Neuronal stem cell (in vitro differentiated cells): ENCODE data around the gene FH.
A peak's percentile ranks its signal among the peaks of the same experiment; 100 is the strongest.

ENCODE experiments used
- DNase-seq: peaks from one replicate; pipeline ENCODE4 v3.0.0-alpha.2; 2013; ENCODE audit warnings: low spot score
- H2AFZ ChIP-seq: one replicate; pipeline ENCODE4 v1.6.1; 2013; ENCODE audit warnings: mild to moderate bottlenecking, low read length, inconsistent platforms
- H2AK5ac ChIP-seq: 2 replicates; pipeline ENCODE4 v1.6.1; 2013; ENCODE audit warnings: low read depth, mild to moderate bottlenecking, inconsistent platforms, low read length, moderate library complexity, mixed read lengths
- H2BK120ac ChIP-seq: 2 replicates; pipeline ENCODE4 v1.6.1; 2013; ENCODE audit warnings: low read depth, mild to moderate bottlenecking, inconsistent platforms, low read length, moderate library complexity, mixed read lengths
- H2BK12ac ChIP-seq: one replicate; pipeline ENCODE4 v1.6.1; 2013; ENCODE audit warnings: low read length, inconsistent platforms
- H2BK15ac ChIP-seq: 2 replicates; pipeline ENCODE4 v1.6.1; 2013; ENCODE audit warnings: mild to moderate bottlenecking, low read length, inconsistent platforms, mixed read lengths
- H2BK5ac ChIP-seq: one replicate; pipeline ENCODE4 v1.6.1; 2013; ENCODE audit warnings: inconsistent platforms, mild to moderate bottlenecking, low read length, moderate library complexity
- H3K14ac ChIP-seq: one replicate; pipeline ENCODE4 v1.6.1; 2013; ENCODE audit warnings: low read length, inconsistent platforms
- H3K18ac ChIP-seq: 2 replicates; pipeline ENCODE4 v1.6.1; 2013; ENCODE audit warnings: low read length, inconsistent platforms
- H3K23ac ChIP-seq: 2 replicates; pipeline ENCODE4 v1.6.1; 2013; ENCODE audit warnings: low read depth, mild to moderate bottlenecking, mixed read lengths, low read length, inconsistent platforms; ENCODE audit not compliant: poor library complexity
- H3K27ac ChIP-seq: replicated peaks from 3 replicates; pipeline ENCODE4 v1.5.1; 2013; ENCODE audit warnings: low read length, inconsistent platforms
- H3K27me3 ChIP-seq, 3 experiments: 2 replicates each; pipeline ENCODE4 v1.6.1; 2013; ENCODE audit warnings: low read length in 3 of 3, mild to moderate bottlenecking in 2 of 3, inconsistent platforms in 1 of 3, low read depth in 1 of 3, mixed read lengths in 1 of 3, moderate library complexity in 1 of 3; ENCODE audit not compliant: control insufficient read depth in 3 of 3, insufficient read depth in 3 of 3
- H3K36me3 ChIP-seq, 2 donors: replicated peaks in 1 of 2; 2 replicates each; pipeline ENCODE4 v1.6.1; 2013; ENCODE audit warnings: low read length in 2 of 2; ENCODE audit not compliant: control insufficient read depth in 2 of 2, insufficient read depth in 2 of 2
- H3K4ac ChIP-seq: 2 replicates; pipeline ENCODE4 v1.6.1; 2013; ENCODE audit warnings: inconsistent platforms, mild to moderate bottlenecking, low read length, moderate library complexity
- H3K4me1 ChIP-seq, 2 donors: 1 replicate in 1 of 2; 2 replicates in 1 of 2; pipeline ENCODE4 v1.6.1; 2013; ENCODE audit warnings: low read length in 2 of 2, low read depth in 1 of 2; ENCODE audit not compliant: control insufficient read depth in 2 of 2, insufficient read depth in 1 of 2
- H3K4me2 ChIP-seq: one replicate; pipeline ENCODE4 v1.6.1; 2013; ENCODE audit warnings: mild to moderate bottlenecking, low read length, inconsistent platforms; ENCODE audit not compliant: insufficient read depth, poor library complexity, severe bottlenecking
- H3K4me3 ChIP-seq, 2 donors: 2 replicates each; pipeline ENCODE4 v1.5.1; 2013; ENCODE audit warnings: low read length in 2 of 2, mild to moderate bottlenecking in 2 of 2, inconsistent platforms in 1 of 2, moderate library complexity in 1 of 2
- H3K79me1 ChIP-seq: one replicate; pipeline ENCODE4 v1.6.1; 2013; ENCODE audit warnings: low read depth, mild to moderate bottlenecking, inconsistent platforms, low read length, moderate library complexity
- H3K9ac ChIP-seq: one replicate; pipeline ENCODE4 v1.6.1; 2013; ENCODE audit warnings: mild to moderate bottlenecking, low read depth, low read length, inconsistent platforms; ENCODE audit not compliant: poor library complexity
- H3K9me3 ChIP-seq, 2 donors: replicated peaks in 1 of 2; 2 replicates each; pipeline versions ENCODE3 to v1.6.1; 2013; ENCODE audit warnings: low read length in 2 of 2, mild to moderate bottlenecking in 2 of 2, inconsistent platforms in 1 of 2, low read depth in 1 of 2, mixed read lengths in 1 of 2, moderate library complexity in 1 of 2; ENCODE audit not compliant: control insufficient read depth in 2 of 2, insufficient read depth in 1 of 2
- H4K8ac ChIP-seq: one replicate; pipeline ENCODE4 v1.6.1; 2013; ENCODE audit warnings: low read depth, mild to moderate bottlenecking, inconsistent platforms, low read length, moderate library complexity
- H4K91ac ChIP-seq: one replicate; pipeline ENCODE4 v1.6.1; 2013; ENCODE audit warnings: low read length, low read depth, mild to moderate bottlenecking, inconsistent platforms; ENCODE audit not compliant: poor library complexity
- WGBS, 2 donors: extraction: QIAGEN DNeasy Blood & Tissue Kit; methylation state at CpG; one replicate each; pipeline ENCODE4 v1.1.7; 2013; ENCODE audit warnings: missing lambda C conversion rate in 2 of 2, mixed read lengths in 1 of 2; ENCODE audit not compliant: insufficient read length in 2 of 2, insufficient replicate concordance in 1 of 2; ENCODE audit errors: extremely low coverage in 2 of 2; 5-methylcytosine and 5-hydroxymethylcytosine counted together

The FH gene

GRCh38 chr1:241531195-241532161 is 11.9 kb upstream of the FH start:
- H3K4me3 ChIP-seq = peak overlapping the region in 1 of 2 donors; percentile 7
- DNase-seq = peak; percentile 35
- WGBS, 2 donors = no CpG with 5 or more reads among the region's 11 CpGs

GRCh38 chr1:241527146-241527545 is 7.6 kb upstream of the FH start:
- no peaks in the 10 kb centered on the region for H3K4me1 ChIP-seq
- DNase-seq = no peak

More at GRCh38 chr1:241531195-241532161, 11.9 kb upstream of the FH start:
- Histone ChIP-seq H3K27ac (no peak overlapping the region), H2BK15ac (no peak overlapping the region), H3K36me3 (no peaks in the 10 kb centered on the region), H3K18ac (no peak overlapping the region), H3K4me2 (no peak overlapping the region), H3K4ac (no peak overlapping the region), H3K9ac (no peak overlapping the region), H2AK5ac (no peak overlapping the region), H3K79me1 (no peaks in the 10 kb centered on the region), H2BK12ac (no peak overlapping the region), H3K27me3 (peaks cover 0 to 14% (median 0%) of the 10 kb centered on the region in 3 experiments), H3K9me3 (no peaks in the 10 kb centered on the region), H3K4me1 (no peaks in the 10 kb centered on the region), H2BK5ac (no peak overlapping the region), H3K23ac (no peak overlapping the region), H3K14ac (no peak overlapping the region), H4K91ac (no peak overlapping the region), H2AFZ (peak overlapping the region; percentile 71), H2BK120ac (no peak overlapping the region), H4K8ac (no peak overlapping the region)

GRCh38 chr1:241525026-241525425 is 5.5 kb upstream of the FH start:
- no peak overlapping the region for H3K4me3 ChIP-seq
- H3K9ac ChIP-seq = no peak overlapping the region
- H3K4me1 ChIP-seq = no peaks in the 10 kb centered on the region
- no peak overlapping the region for H2BK5ac ChIP-seq
- no peak overlapping the region for H2AK5ac ChIP-seq
- H3K4me2 ChIP-seq = no peak overlapping the region
- no peaks in the 10 kb centered on the region for H3K36me3 ChIP-seq
- H3K79me1 ChIP-seq = no peaks in the 10 kb centered on the region
- H3K27me3 ChIP-seq = peaks cover 0 to 8% (median 0%) of the 10 kb centered on the region in 3 experiments
- H2BK12ac ChIP-seq = no peak overlapping the region
- no peak overlapping the region for H4K91ac ChIP-seq
- no peak overlapping the region for H3K18ac ChIP-seq
- H3K23ac ChIP-seq = no peak overlapping the region
- WGBS, 2 donors = no CpG with 5 or more reads among the region's 3 CpGs
- H4K8ac ChIP-seq = no peak overlapping the region
- H3K27ac ChIP-seq = no peak overlapping the region
- no peak overlapping the region for H3K14ac ChIP-seq
- no peak overlapping the region for H2BK120ac ChIP-seq
- H2BK15ac ChIP-seq = no peak overlapping the region
- H3K4ac ChIP-seq = no peak overlapping the region
- H3K9me3 ChIP-seq = no peaks in the 10 kb centered on the region
- no peak for DNase-seq
- H2AFZ ChIP-seq = no peak overlapping the region

More at GRCh38 chr1:241527146-241527545, 7.6 kb upstream of the FH start:
- Histone ChIP-seq H2BK12ac (no peak overlapping the region), H3K79me1 (no peaks in the 10 kb centered on the region), H3K18ac (no peak overlapping the region), H3K4me3 (no peak overlapping the region), H3K27me3 (peaks cover 0 to 8% (median 0%) of the 10 kb centered on the region in 3 experiments), H2BK15ac (no peak overlapping the region), H2AK5ac (no peak overlapping the region), H2BK120ac (no peak overlapping the region), H3K9ac (no peak overlapping the region), H3K14ac (no peak overlapping the region), H2BK5ac (no peak overlapping the region), H3K23ac (no peak overlapping the region), H3K9me3 (no peaks in the 10 kb centered on the region), H4K8ac (no peak overlapping the region), H4K91ac (no peak overlapping the region), H3K4me2 (no peak overlapping the region), H3K27ac (no peak overlapping the region), H3K4ac (no peak overlapping the region), H3K36me3 (no peaks in the 10 kb centered on the region), H2AFZ (no peak overlapping the region)
- WGBS, 2 donors = no CpG with 5 or more reads among the region's 3 CpGs

GRCh38 chr1:241521718-241522117 is 2.2 kb upstream of the FH start:
- no peak overlapping the region for H2BK12ac ChIP-seq
- no peak overlapping the region for H3K18ac ChIP-seq
- no peaks in the 10 kb centered on the region for H3K79me1 ChIP-seq
- H3K4me1 ChIP-seq = peaks cover 0 to 5% of the 10 kb centered on the region in 2 donors
- no peak overlapping the region for H2AFZ ChIP-seq
- H3K4ac ChIP-seq = no peak overlapping the region
- H2BK120ac ChIP-seq = no peak overlapping the region
- H2BK15ac ChIP-seq = no peak overlapping the region
- no peak for DNase-seq
- no peaks in the 10 kb centered on the region for H3K9me3 ChIP-seq
- no peak overlapping the region for H4K91ac ChIP-seq
- H3K27ac ChIP-seq = no peak overlapping the region
- H3K9ac ChIP-seq = no peak overlapping the region
- H2BK5ac ChIP-seq = no peak overlapping the region
- no peak overlapping the region for H3K23ac ChIP-seq
- no CpG with 5 or more reads among the region's 2 CpGs for WGBS, 2 donors
- H3K14ac ChIP-seq = no peak overlapping the region
- H3K4me2 ChIP-seq = no peak overlapping the region
- no peak overlapping the region for H4K8ac ChIP-seq
- no peak overlapping the region for H2AK5ac ChIP-seq
- peaks cover 0 to 8% (median 0%) of the 10 kb centered on the region in 3 experiments for H3K27me3 ChIP-seq
- H3K4me3 ChIP-seq = no peak overlapping the region
- peaks cover 0 to 2% of the 10 kb centered on the region in 2 donors for H3K36me3 ChIP-seq
